ENCODE measurements around the gene ZNF331.

ZNF331 gene

DNA sequence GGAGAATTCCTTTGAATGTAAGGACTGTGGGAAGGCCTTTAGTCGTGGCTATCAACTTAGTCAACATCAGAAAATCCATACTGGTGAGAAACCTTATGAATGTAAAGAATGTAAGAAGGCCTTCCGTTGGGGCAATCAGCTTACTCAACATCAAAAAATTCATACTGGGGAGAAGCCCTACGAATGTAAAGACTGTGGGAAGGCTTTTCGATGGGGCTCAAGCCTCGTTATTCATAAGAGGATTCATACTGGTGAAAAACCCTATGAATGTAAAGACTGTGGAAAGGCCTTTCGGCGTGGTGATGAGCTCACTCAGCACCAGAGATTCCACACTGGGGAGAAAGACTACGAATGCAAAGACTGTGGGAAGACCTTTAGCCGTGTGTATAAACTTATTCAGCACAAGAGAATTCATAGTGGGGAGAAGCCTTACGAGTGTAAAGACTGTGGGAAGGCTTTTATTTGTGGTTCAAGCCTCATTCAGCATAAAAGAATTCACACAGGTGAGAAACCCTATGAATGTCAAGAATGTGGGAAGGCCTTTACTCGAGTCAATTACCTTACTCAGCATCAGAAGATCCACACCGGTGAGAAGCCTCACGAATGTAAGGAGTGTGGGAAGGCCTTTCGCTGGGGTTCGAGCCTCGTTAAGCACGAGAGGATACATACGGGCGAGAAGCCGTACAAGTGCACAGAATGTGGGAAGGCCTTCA is 39.2 kb downstream of the ZNF331 start:
- no peaks in the 10 kb centered on the region for H3K4me1 ChIP-seq (ENCODE audit: insufficient read depth, low read length, poor library complexity, severe bottlenecking)
- H2AFZ ChIP-seq (ENCODE audit: low read length): no peak overlapping the region
- no peak overlapping the region for H3K4me3 ChIP-seq (ENCODE audit: low read length, poor library complexity, severe bottlenecking)
- no peaks in the 10 kb centered on the region for H4K20me1 ChIP-seq (ENCODE audit: insufficient read depth, low read length, poor library complexity, severe bottlenecking)
- H3K27me3 ChIP-seq (ENCODE audit: insufficient read depth, low read length, poor library complexity, severe bottlenecking): no peaks in the 10 kb centered on the region
- H3K9me3 ChIP-seq (ENCODE audit: insufficient read depth, low read depth, low read length): peaks cover 22% of the 10 kb centered on the region; the same call in 1 of the 2 replicates
- H3K36me3 ChIP-seq (ENCODE audit: insufficient read depth, low read length): peaks cover 21% of the 10 kb centered on the region; the same call in 1 of the 2 replicates
- no peak overlapping the region for H3K4me2 ChIP-seq (ENCODE audit: low read depth, low read length, poor library complexity, severe bottlenecking)
- H3K9ac ChIP-seq (ENCODE audit: low read depth, low read length, poor library complexity, severe bottlenecking): no peak overlapping the region
- no peaks in the 10 kb centered on the region for H3K9me2 ChIP-seq (replicated peaks; ENCODE audit: low read depth, low read length)
- TF ChIP-seq, protein P1, sequence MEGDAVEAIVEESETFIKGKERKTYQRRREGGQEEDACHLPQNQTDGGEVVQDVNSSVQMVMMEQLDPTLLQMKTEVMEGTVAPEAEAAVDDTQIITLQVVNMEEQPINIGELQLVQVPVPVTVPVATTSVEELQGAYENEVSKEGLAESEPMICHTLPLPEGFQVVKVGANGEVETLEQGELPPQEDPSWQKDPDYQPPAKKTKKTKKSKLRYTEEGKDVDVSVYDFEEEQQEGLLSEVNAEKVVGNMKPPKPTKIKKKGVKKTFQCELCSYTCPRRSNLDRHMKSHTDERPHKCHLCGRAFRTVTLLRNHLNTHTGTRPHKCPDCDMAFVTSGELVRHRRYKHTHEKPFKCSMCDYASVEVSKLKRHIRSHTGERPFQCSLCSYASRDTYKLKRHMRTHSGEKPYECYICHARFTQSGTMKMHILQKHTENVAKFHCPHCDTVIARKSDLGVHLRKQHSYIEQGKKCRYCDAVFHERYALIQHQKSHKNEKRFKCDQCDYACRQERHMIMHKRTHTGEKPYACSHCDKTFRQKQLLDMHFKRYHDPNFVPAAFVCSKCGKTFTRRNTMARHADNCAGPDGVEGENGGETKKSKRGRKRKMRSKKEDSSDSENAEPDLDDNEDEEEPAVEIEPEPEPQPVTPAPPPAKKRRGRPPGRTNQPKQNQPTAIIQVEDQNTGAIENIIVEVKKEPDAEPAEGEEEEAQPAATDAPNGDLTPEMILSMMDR (conservative IDR thresholded peaks at IDR 0.05; ENCODE audit: low read length): no peak
- no peak for TF ChIP-seq EZH2phosphoT487 (IDR thresholded peaks at IDR 0.05; ENCODE audit: borderline replicate concordance)
- no peaks in the 10 kb centered on the region for H3F3A ChIP-seq (ENCODE audit: low read depth)
- no peaks in the 10 kb centered on the region for H3K79me2 ChIP-seq (ENCODE audit: insufficient read depth, low read length)

DNA sequence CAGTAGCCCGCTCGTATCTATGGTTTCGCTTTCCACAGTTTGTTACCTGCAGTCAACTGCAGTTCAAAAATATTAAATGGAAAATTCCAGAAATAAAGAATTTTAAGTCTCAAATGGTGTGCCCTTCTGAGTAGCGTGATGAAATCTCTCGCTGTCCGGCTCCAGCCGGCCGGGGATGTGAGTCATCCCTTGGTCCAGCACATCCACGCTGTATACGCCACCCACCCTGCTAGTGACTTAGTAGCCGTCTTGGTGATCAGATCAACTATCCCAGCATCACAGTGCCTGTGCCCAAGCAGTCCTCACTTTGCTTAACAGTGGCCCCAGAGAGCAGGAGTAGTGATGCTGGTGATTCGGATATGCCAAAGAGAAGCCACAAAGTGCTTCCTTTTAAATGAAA is 40.0 kb downstream of the ZNF331 start:
- Histone ChIP-seq H3K36me3 (ENCODE audit: insufficient read depth, low read length) (peaks cover 21% of the 10 kb centered on the region; the same call in 1 of the 2 replicates), H3K4me1 (ENCODE audit: insufficient read depth, low read length, poor library complexity, severe bottlenecking) (no peaks in the 10 kb centered on the region), H3K27me3 (ENCODE audit: insufficient read depth, low read length, poor library complexity, severe bottlenecking) (no peaks in the 10 kb centered on the region), H3K9me3 (ENCODE audit: insufficient read depth, low read depth, low read length) (peaks cover 22% of the 10 kb centered on the region; the same call in 1 of the 2 replicates), H3K79me2 (ENCODE audit: insufficient read depth, low read length) (no peaks in the 10 kb centered on the region), H2AFZ (ENCODE audit: low read length) (no peak overlapping the region), H3K9me2 (replicated peaks; ENCODE audit: low read depth, low read length) (no peaks in the 10 kb centered on the region), H3F3A (ENCODE audit: low read depth) (no peaks in the 10 kb centered on the region), H3K4me2 (ENCODE audit: low read depth, low read length, poor library complexity, severe bottlenecking) (no peak overlapping the region), H4K20me1 (ENCODE audit: insufficient read depth, low read length, poor library complexity, severe bottlenecking) (no peaks in the 10 kb centered on the region), H3K9ac (ENCODE audit: low read depth, low read length, poor library complexity, severe bottlenecking) (no peak overlapping the region), H3K4me3 (ENCODE audit: low read length, poor library complexity, severe bottlenecking) (no peak overlapping the region)
- TF ChIP-seq, protein P1 (conservative IDR thresholded peaks at IDR 0.05; ENCODE audit: low read length): no peak
- TF ChIP-seq EZH2phosphoT487 (IDR thresholded peaks at IDR 0.05; ENCODE audit: borderline replicate concordance): no peak

DNA sequence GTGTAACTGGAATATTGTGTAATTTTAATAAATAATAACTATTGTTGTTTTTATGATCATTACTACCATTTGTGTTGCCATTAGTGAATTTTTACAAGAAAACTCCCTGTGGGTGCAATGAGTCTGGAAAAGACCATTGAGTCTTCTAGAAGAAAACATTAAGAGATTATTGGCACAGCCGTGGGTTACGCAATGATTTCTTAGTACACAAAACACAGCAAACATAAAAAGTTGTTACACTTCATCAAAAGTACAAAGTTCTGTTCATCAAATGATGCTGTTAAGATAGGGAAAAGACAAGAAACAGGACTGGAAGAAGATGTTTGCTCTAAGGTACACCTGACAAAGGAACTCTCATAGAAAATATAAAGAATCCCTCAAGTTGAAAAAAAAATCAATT is 41.6 kb downstream of the ZNF331 start:
- H4K20me1 ChIP-seq (ENCODE audit: insufficient read depth, low read length, poor library complexity, severe bottlenecking): no peaks in the 10 kb centered on the region
- peaks cover 21% of the 10 kb centered on the region; the same call in 1 of the 2 replicates for H3K36me3 ChIP-seq (ENCODE audit: insufficient read depth, low read length)
- H3K4me1 ChIP-seq (ENCODE audit: insufficient read depth, low read length, poor library complexity, severe bottlenecking): no peaks in the 10 kb centered on the region
- H3K4me2 ChIP-seq (ENCODE audit: low read depth, low read length, poor library complexity, severe bottlenecking): no peak overlapping the region
- H3K4me3 ChIP-seq (ENCODE audit: low read length, poor library complexity, severe bottlenecking): no peak overlapping the region
- TF ChIP-seq EZH2phosphoT487 (IDR thresholded peaks at IDR 0.05; ENCODE audit: borderline replicate concordance): no peak
- TF ChIP-seq, protein P1 (conservative IDR thresholded peaks at IDR 0.05; ENCODE audit: low read length): no peak
- H2AFZ ChIP-seq (ENCODE audit: low read length): no peak overlapping the region
- H3K79me2 ChIP-seq (ENCODE audit: insufficient read depth, low read length): no peaks in the 10 kb centered on the region
- H3K9me3 ChIP-seq (ENCODE audit: insufficient read depth, low read depth, low read length): peaks cover 22% of the 10 kb centered on the region; the same call in 1 of the 2 replicates
- no peaks in the 10 kb centered on the region for H3F3A ChIP-seq (ENCODE audit: low read depth)
- H3K9me2 ChIP-seq (replicated peaks; ENCODE audit: low read depth, low read length): no peaks in the 10 kb centered on the region
- H3K9ac ChIP-seq (ENCODE audit: low read depth, low read length, poor library complexity, severe bottlenecking): no peak overlapping the region
- no peaks in the 10 kb centered on the region for H3K27me3 ChIP-seq (ENCODE audit: insufficient read depth, low read length, poor library complexity, severe bottlenecking)

Measured in Loucy (cell line).